ENCODE measurements around the gene KDM5B. TPM values are rescaled to one million over a fixed set of nuclear protein-coding genes. Genes with fewer than 3 reads are reported as not detected.

The KDM5B gene
- 55.5 TPM for total RNA-seq
- polyA plus RNA-seq (ENCODE audit: insufficient read depth, low read depth, low replicate concordance), result 10.7 TPM
- long read RNA-seq, donor 1, full-length matches to known transcripts, result 28 of 28 reads
- long read RNA-seq, donor 1, partial matches to known transcripts, result 0 of 28 reads
- long read RNA-seq, donor 1, other reads (novel, unspliced or antisense), result 0 of 28 reads
- long read RNA-seq, donor 2, full-length matches to known transcripts, result 20 of 20 reads
- long read RNA-seq, donor 2, partial matches to known transcripts, result 0 of 20 reads
- long read RNA-seq, donor 2, other reads (novel, unspliced or antisense), result 0 of 20 reads
- long read RNA-seq, donor 3, full-length matches to known transcripts, result 28 of 28 reads
- long read RNA-seq, donor 3, partial matches to known transcripts, result 0 of 28 reads
- long read RNA-seq, donor 3, other reads (novel, unspliced or antisense), result 0 of 28 reads
- long read RNA-seq, donor 4, full-length matches to known transcripts, result 11 of 20 reads
- long read RNA-seq, donor 4, partial matches to known transcripts, result 9 of 20 reads
- long read RNA-seq, donor 4, other reads (novel, unspliced or antisense), result 0 of 20 reads
- long read RNA-seq, donor 5, full-length matches to known transcripts, result 5 of 5 reads
- long read RNA-seq, donor 5, partial matches to known transcripts, result 0 of 5 reads
- long read RNA-seq, donor 5, other reads (novel, unspliced or antisense), result 0 of 5 reads
- long read RNA-seq, donor 6, full-length matches to known transcripts, result 12 of 12 reads
- long read RNA-seq, donor 6, partial matches to known transcripts, result 0 of 12 reads
- long read RNA-seq, donor 6, other reads (novel, unspliced or antisense), result 0 of 12 reads
- long read RNA-seq, donor 7, full-length matches to known transcripts, result 6 of 14 reads
- long read RNA-seq, donor 7, partial matches to known transcripts, result 5 of 14 reads
- long read RNA-seq, donor 7, other reads (novel, unspliced or antisense), result 3 of 14 reads
- long read RNA-seq, donor 8, full-length matches to known transcripts, result 29 of 29 reads
- long read RNA-seq, donor 8, partial matches to known transcripts, result 0 of 29 reads
- long read RNA-seq, donor 8, other reads (novel, unspliced or antisense), result 0 of 29 reads
- long read RNA-seq, donor 9, full-length matches to known transcripts, result 14 of 14 reads
- long read RNA-seq, donor 9, partial matches to known transcripts, result 0 of 14 reads
- long read RNA-seq, donor 9, other reads (novel, unspliced or antisense), result 0 of 14 reads
- long read RNA-seq, donor 10, transcript KDM5B-229 (1 exons, 3,141 nt), result major isoform, 14 of 33 reads
- long read RNA-seq, donor 10, transcript KDM5B-224 (5 exons, 3,691 nt), result minor isoform, 7 of 33 reads
- long read RNA-seq, donor 10, partial matches to known transcripts, result 5 of 33 reads
- long read RNA-seq, donor 10, other reads (novel, unspliced or antisense), result 0 of 33 reads

GRCh38 chr1:202807926-202808757, at the start of gene KDM5B:
KDM5B (minus strand) TSS chr1:202808421; CDS start chr1:202808305, 116 bp downstream.
- TF ChIP-seq CTCF (IDR thresholded peaks at IDR 0.05; ENCODE audit: borderline replicate concordance, extremely low read depth, insufficient read depth), result no peak
- Histone ChIP-seq H3K27me3 (ENCODE audit: control insufficient read depth, insufficient read depth, low read length) (no peaks in the 10 kb centered on the region), H3K4me1 (ENCODE audit: control insufficient read depth in 2 of 3, insufficient read depth in 2 of 3, low read depth in 1 of 3, low read length in 3 of 3) (peaks cover 0 to 14% (median 0%) of the 10 kb centered on the region in 3 donors), H3K27ac (ENCODE audit: low read depth in 2 of 2, low read length in 2 of 2) (peak within 1 kb of the TSS; percentile 72 to 91), H3K9me3 (ENCODE audit: control insufficient read depth in 2 of 3, insufficient read depth in 1 of 3, low read length in 3 of 3) (no peaks in the 10 kb centered on the region), H3K9ac (ENCODE audit: low read length in 3 of 3) (peak within 1 kb of the TSS; percentile 56 to 72 (median 65)), H3K36me3 (ENCODE audit: control insufficient read depth in 2 of 3, insufficient read depth in 3 of 3, low read length in 3 of 3) (no peaks in the 10 kb centered on the region), H3K4me3 (ENCODE audit: low read length in 3 of 3) (peak within 1 kb of the TSS; percentile 72 to 78 (median 76))
- intact Hi-C loops (cut with DNase I), result no loop called here
- no peak for FAIRE-seq
- peak; percentile 79 to 90 (median 85) for DNase-seq

DNA sequence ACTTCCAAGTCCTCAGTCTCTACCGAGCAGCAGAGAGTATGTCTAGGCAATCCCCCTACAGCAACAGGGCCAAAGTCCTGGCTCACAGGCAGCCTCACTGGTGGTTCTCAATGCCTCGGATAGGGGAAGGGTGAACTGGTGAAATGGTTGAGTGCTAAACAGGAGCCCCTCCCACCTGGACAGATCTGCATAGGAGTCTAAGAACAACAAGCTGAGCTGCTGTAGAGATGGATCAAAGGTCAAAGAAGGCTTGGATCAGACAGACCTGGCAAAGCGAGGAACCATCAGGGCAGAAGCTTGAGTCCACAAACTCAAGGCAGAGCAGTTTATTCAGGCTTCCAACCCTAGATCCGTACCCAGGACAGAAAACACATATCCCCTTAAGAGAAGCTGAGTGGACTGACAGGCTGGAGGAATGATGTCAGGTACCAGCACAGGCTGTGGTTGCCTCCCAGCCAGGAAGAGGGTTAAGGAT, 49.0 kb upstream of the KDM5B start:
- TF ChIP-seq CTCF (IDR thresholded peaks at IDR 0.05; ENCODE audit: borderline replicate concordance, extremely low read depth, insufficient read depth), result no peak
- Histone ChIP-seq H3K27ac (ENCODE audit: low read depth in 2 of 2, low read length in 2 of 2) (peak overlapping the region in 1 of 2 donors; percentile 32), H3K4me1 (ENCODE audit: control insufficient read depth in 2 of 3, insufficient read depth in 2 of 3, low read depth in 1 of 3, low read length in 3 of 3) (peaks cover 0 to 21% (median 11%) of the 10 kb centered on the region in 3 donors), H3K36me3 (ENCODE audit: control insufficient read depth in 2 of 3, insufficient read depth in 3 of 3, low read length in 3 of 3) (peaks cover 0 to 4% (median 0%) of the 10 kb centered on the region in 3 donors), H3K9ac (ENCODE audit: low read length in 3 of 3) (no peak overlapping the region), H3K9me3 (ENCODE audit: control insufficient read depth in 2 of 3, insufficient read depth in 1 of 3, low read length in 3 of 3) (no peaks in the 10 kb centered on the region), H3K27me3 (ENCODE audit: control insufficient read depth, insufficient read depth, low read length) (no peaks in the 10 kb centered on the region), H3K4me3 (ENCODE audit: low read length in 3 of 3) (no peak overlapping the region)
- no peak for FAIRE-seq
- intact Hi-C loops (cut with DNase I), result no loop called here
- DNase-seq, result peak in 2 of 5 donors; percentile 24 to 54

DNA sequence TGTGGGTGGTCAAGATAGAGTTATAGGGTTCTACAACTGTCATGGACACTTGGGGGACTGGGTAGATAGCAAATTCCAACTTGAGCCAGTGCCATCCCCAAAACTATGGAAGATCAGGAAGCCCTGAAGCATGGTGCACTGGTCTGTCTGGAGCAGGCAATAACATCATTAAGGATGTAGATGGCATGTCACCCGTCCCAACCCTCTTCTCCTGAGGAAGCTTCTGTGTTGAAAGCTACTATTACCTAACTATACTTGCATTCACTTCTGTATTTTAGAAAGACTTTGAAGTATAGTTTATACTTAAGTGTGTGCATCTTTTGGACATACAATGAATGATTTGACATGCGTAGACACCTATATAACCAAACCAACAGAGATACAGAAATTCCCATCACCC, 47.8 kb upstream of the KDM5B start:
- Histone ChIP-seq H3K4me3 (ENCODE audit: low read length in 3 of 3) (no peak overlapping the region), H3K9me3 (ENCODE audit: control insufficient read depth in 2 of 3, insufficient read depth in 1 of 3, low read length in 3 of 3) (no peaks in the 10 kb centered on the region), H3K4me1 (ENCODE audit: control insufficient read depth in 2 of 3, insufficient read depth in 2 of 3, low read depth in 1 of 3, low read length in 3 of 3) (peaks cover 0 to 21% (median 11%) of the 10 kb centered on the region in 3 donors), H3K9ac (ENCODE audit: low read length in 3 of 3) (no peak overlapping the region), H3K27ac (ENCODE audit: low read depth in 2 of 2, low read length in 2 of 2) (no peak overlapping the region), H3K27me3 (ENCODE audit: control insufficient read depth, insufficient read depth, low read length) (no peaks in the 10 kb centered on the region), H3K36me3 (ENCODE audit: control insufficient read depth in 2 of 3, insufficient read depth in 3 of 3, low read length in 3 of 3) (peaks cover 0 to 4% (median 0%) of the 10 kb centered on the region in 3 donors)
- FAIRE-seq (no peak), DNase-seq (no peak)
- intact Hi-C loops (cut with DNase I), result no loop called here
- no peak for TF ChIP-seq CTCF (IDR thresholded peaks at IDR 0.05; ENCODE audit: borderline replicate concordance, extremely low read depth, insufficient read depth)

All from kidney (tissue), 22 donors.